RWPE2 (cell line): Measurements from ENCODE around the gene SLC46A1.

Source experiments
- ATAC-seq: fragments of 200-7000 bp; cut with Tn5 transposase; 3 replicates; pipeline ENCODE4 v1.9.1; 2021; ENCODE audit warnings: low read depth
- DNase-seq: peaks from one replicate; pipeline ENCODE4 v3.0.0-alpha.2; 2020; ENCODE audit warnings: low spot score
- H3K27ac ChIP-seq: fragments of 450-650 bp; 2 replicates; pipeline ENCODE4 v1.5.1; 2017; ENCODE audit warnings: mild to moderate bottlenecking; ENCODE audit not compliant: poor library complexity, severe bottlenecking
- H3K27me3 ChIP-seq: fragments of 250-450 bp; sonication (Bioruptor Pico); 2 replicates; pipeline ENCODE4 v1.5.1; 2021; ENCODE audit warnings: mild to moderate bottlenecking, moderate library complexity; ENCODE audit not compliant: insufficient read depth, poor library complexity, severe bottlenecking
- H3K36me3 ChIP-seq: fragments of 250-450 bp; sonication (Bioruptor Pico); 2 replicates; pipeline ENCODE4 v1.5.1; 2020; ENCODE audit warnings: low read depth, mild to moderate bottlenecking, moderate library complexity
- H3K4me1 ChIP-seq: fragments of 250-450 bp; sonication (Bioruptor Pico); 2 replicates; pipeline ENCODE4 v1.5.1; 2021; ENCODE audit warnings: mild to moderate bottlenecking, moderate library complexity; ENCODE audit not compliant: insufficient read depth, poor library complexity, severe bottlenecking
- H3K4me3 ChIP-seq: fragments of 250-450 bp; sonication (Bioruptor Pico); 2 replicates; pipeline ENCODE4 v1.5.1; 2021; ENCODE audit warnings: mild to moderate bottlenecking, moderate library complexity; ENCODE audit not compliant: severe bottlenecking
- H3K9me3 ChIP-seq: fragments of 250-450 bp; sonication (Bioruptor Pico); 2 replicates; pipeline ENCODE4 v1.5.1; 2021; ENCODE audit warnings: mild to moderate bottlenecking, moderate library complexity; ENCODE audit not compliant: severe bottlenecking
- CTCF ChIP-seq: fragments of 450-650 bp; IDR thresholded peaks from one replicate; pipeline ENCODE4 v1.5.1; 2017; ENCODE audit warnings: mild to moderate bottlenecking, moderate library complexity; ENCODE audit not compliant: poor library complexity, severe bottlenecking

The SLC46A1 gene

DNA sequence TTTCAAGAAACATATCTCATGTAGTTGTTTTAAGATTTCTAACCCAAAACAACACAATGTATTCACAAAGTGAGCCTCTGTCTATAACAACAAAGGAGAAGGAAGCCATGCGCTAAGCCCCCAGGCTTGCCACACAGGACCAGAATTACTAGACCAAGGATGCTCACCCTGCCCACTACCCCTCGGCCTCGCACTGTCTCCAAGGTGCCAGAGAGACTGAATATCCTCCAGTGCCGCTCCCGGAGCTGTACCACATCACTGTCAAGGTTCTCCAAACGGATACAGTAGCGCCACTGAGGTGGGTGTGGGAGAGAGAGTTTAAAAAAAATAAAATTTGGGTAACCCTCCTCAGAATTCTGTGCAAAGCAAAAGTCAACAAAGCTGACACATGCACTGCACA lies 55.7 kb downstream of the SLC46A1 start:
- ATAC-seq (no peak), DNase-seq (no peak)
- H3K27me3 ChIP-seq = no peaks in the 10 kb centered on the region
- H3K36me3 ChIP-seq = peaks cover 94% of the 10 kb centered on the region
- peaks cover 21% of the 10 kb centered on the region for H3K4me1 ChIP-seq
- no peak overlapping the region for H3K27ac ChIP-seq
- H3K9me3 ChIP-seq = no peaks in the 10 kb centered on the region
- H3K4me3 ChIP-seq = no peak overlapping the region
- no peak for TF ChIP-seq CTCF

DNA sequence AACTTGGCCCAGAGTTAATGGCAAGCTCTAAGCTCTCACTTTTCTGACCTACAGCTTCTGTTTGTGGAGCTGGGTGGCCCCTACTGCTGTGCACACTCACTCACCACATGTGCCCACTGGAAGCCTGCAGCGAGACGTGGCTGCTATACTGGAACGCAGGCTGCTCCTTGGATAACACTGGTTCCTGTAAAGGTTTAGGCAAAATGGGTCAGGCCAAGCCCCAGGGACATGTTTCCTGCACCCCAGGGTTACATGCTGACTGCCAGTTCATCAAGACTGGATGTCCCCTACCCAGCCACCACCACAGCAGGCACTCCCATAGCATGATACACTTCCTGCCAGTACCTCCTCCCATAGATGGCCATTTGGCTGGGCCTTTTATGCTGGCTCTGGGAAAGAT lies 57.0 kb downstream of the SLC46A1 start:
- no peak overlapping the region for H3K4me3 ChIP-seq
- H3K4me1 ChIP-seq = peaks cover 21% of the 10 kb centered on the region
- DNase-seq (no peak), ATAC-seq (no peak)
- H3K9me3 ChIP-seq = no peaks in the 10 kb centered on the region
- peaks cover 89% of the 10 kb centered on the region for H3K36me3 ChIP-seq
- no peaks in the 10 kb centered on the region for H3K27me3 ChIP-seq
- H3K27ac ChIP-seq = peak overlapping the region; percentile 90
- TF ChIP-seq CTCF = no peak

DNA sequence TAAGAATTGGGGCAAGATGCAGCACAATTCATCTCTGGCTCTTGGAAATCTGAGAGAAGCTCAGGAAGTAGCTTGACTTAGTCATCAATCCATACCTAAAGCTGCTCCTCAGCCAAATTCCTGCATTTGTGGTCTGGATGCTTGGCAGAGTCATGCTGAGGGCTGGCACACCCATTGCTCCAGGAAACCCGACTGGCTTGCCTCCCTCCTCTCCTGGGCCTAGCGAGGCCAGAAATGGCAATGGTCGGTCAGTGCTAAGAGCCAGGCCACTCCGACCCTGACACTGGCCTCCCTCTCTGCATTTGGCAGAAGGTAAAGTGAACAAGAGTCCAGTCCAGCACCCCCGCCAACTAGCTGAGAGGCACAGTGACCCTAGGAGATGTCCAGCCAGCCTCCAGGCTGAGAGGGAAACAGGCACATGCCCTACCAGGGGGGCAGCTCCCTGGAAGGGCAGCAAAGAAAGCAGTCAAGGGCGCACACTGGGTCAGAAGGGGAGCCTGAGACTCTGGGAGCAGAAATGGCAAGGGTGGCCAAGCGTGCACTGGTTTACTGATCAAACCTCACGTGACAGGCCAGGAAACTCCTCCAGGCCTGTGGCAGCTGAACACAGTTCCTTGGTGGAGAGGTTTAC lies 58.6 kb downstream of the SLC46A1 start:
- peak; percentile 3 for TF ChIP-seq CTCF
- H3K27me3 ChIP-seq = no peaks in the 10 kb centered on the region
- H3K36me3 ChIP-seq = peaks cover 85% of the 10 kb centered on the region
- no peak overlapping the region for H3K4me3 ChIP-seq
- H3K27ac ChIP-seq = peak overlapping the region; percentile 90
- no peak for DNase-seq
- H3K9me3 ChIP-seq = no peaks in the 10 kb centered on the region
- ATAC-seq = peak; percentile 95
- peaks cover 21% of the 10 kb centered on the region for H3K4me1 ChIP-seq

DNA sequence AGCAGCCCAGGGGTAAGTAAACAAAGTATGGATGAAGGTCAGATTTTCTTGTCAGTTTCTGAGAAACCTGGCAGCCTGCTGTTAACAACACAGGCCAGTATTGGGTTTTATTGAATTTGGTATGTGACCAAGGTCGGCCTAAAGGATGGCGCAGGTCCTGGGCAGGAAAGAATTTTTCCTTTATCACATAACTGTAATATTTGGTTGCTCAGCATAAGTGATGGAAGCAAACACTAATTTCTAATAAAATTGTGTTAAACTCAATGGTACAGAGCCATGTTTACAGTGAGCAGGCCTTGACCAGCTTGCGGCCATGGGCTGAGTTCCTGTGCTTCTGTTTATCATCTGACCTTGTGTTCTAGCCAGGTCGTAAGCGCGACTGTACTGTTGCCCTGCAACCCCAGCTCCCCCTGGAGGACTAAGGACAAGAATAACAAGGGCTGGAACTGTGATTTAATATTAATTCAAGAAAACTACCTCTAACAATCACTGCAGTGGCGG lies 59.2 kb downstream of the SLC46A1 start:
- peak overlapping the region; percentile 90 for H3K27ac ChIP-seq
- no peaks in the 10 kb centered on the region for H3K9me3 ChIP-seq
- ATAC-seq = peak; percentile 35
- H3K4me1 ChIP-seq = peaks cover 21% of the 10 kb centered on the region
- peak; percentile 6 for TF ChIP-seq CTCF
- no peaks in the 10 kb centered on the region for H3K27me3 ChIP-seq
- H3K4me3 ChIP-seq = no peak overlapping the region
- peaks cover 87% of the 10 kb centered on the region for H3K36me3 ChIP-seq
- no peak for DNase-seq

DNA sequence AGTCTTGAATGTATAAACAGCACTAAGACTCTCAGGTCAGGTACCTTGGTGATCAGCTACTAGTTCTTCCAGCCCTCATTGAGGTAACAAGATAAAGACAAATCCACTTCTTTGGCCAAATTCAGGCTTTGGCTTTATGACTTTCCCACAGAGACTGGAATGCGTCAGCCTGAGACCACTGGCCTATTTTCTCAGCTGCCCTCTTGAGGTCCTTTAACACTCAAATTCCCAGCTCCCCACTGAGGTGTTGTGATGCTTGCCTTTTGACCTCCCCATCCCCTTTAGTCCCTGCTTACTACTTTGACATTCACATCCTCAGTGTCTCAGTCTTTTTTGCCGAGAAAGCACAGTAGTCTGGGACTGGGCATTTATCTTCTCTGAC lies 59.8 kb downstream of the SLC46A1 start:
- peak overlapping the region; percentile 90 for H3K27ac ChIP-seq
- TF ChIP-seq CTCF = no peak
- no peak overlapping the region for H3K4me3 ChIP-seq
- H3K9me3 ChIP-seq = no peaks in the 10 kb centered on the region
- H3K36me3 ChIP-seq = peaks cover 87% of the 10 kb centered on the region
- DNase-seq (no peak), ATAC-seq (no peak)
- H3K4me1 ChIP-seq = peaks cover 21% of the 10 kb centered on the region
- H3K27me3 ChIP-seq = no peaks in the 10 kb centered on the region
